ENCODE data around the gene B4GALNT2.
"Not testable (repeated sequence)": the region's sequence is repeated elsewhere in the genome, so short reads cannot be mapped to it uniquely, and the experiment has no call there.

The B4GALNT2 gene

GRCh38 chr17:49120166-49120565 lies 12.4 kb upstream of the B4GALNT2 start:
- no peak for DNase-seq (ENCODE audit: low spot score)

GRCh38 chr17:49121696-49122292 lies 10.8 kb upstream of the B4GALNT2 start:
- no peak for DNase-seq (ENCODE audit: low spot score)

GRCh38 chr17:49122566-49122965 lies 10.0 kb upstream of the B4GALNT2 start:
- no peak for DNase-seq (ENCODE audit: low spot score)

- DNase-seq (ENCODE audit: low spot score): no peak
Measured at GRCh38 chr17:49123061-49123460, 9.5 kb upstream of the B4GALNT2 start.

GRCh38 chr17:49125449-49125848 lies 7.1 kb upstream of the B4GALNT2 start:
- no peak for DNase-seq (ENCODE audit: low spot score)

GRCh38 chr17:49126183-49126859 lies 6.2 kb upstream of the B4GALNT2 start:
- DNase-seq (ENCODE audit: low spot score): not testable (repeated sequence)

- not testable (repeated sequence) for DNase-seq (ENCODE audit: low spot score)
Measured at GRCh38 chr17:49129359-49129950, 3.1 kb upstream of the B4GALNT2 start.

GRCh38 chr17:49130891-49131290 lies 1.7 kb upstream of the B4GALNT2 start:
- no peak for DNase-seq (ENCODE audit: low spot score)

- no peak for DNase-seq (ENCODE audit: low spot score)
Measured at GRCh38 chr17:49132317-49132698, 261 bp upstream of the B4GALNT2 start.

- no peak for DNase-seq (ENCODE audit: low spot score)
Measured at GRCh38 chr17:49136335-49136734, 3.8 kb downstream of the B4GALNT2 start.

GRCh38 chr17:49145654-49146053 lies 13.1 kb downstream of the B4GALNT2 start:
- not testable (repeated sequence) for DNase-seq (ENCODE audit: low spot score)

- DNase-seq (ENCODE audit: low spot score): no peak
Measured at GRCh38 chr17:49146620-49147306, 14.2 kb downstream of the B4GALNT2 start.

- no peak for DNase-seq (ENCODE audit: low spot score)
Measured at GRCh38 chr17:49148171-49148570, 15.6 kb downstream of the B4GALNT2 start.

- DNase-seq (ENCODE audit: low spot score): no peak
Measured at GRCh38 chr17:49151996-49152395, 19.4 kb downstream of the B4GALNT2 start.

GRCh38 chr17:49156256-49156655 lies 23.7 kb downstream of the B4GALNT2 start:
- DNase-seq (ENCODE audit: low spot score): no peak

- DNase-seq (ENCODE audit: low spot score): peak; percentile 20
Measured at GRCh38 chr17:49157784-49158183, 25.2 kb downstream of the B4GALNT2 start.

GRCh38 chr17:49162866-49163265 lies 30.3 kb downstream of the B4GALNT2 start:
- no peak for DNase-seq (ENCODE audit: low spot score)

GRCh38 chr17:49165143-49165542 lies 32.6 kb downstream of the B4GALNT2 start:
- DNase-seq (ENCODE audit: low spot score): no peak

GRCh38 chr17:49168706-49169105 lies 36.1 kb downstream of the B4GALNT2 start:
- no peak for DNase-seq (ENCODE audit: low spot score)

GRCh38 chr17:49170216-49170615 lies 37.6 kb downstream of the B4GALNT2 start:
- DNase-seq (ENCODE audit: low spot score): no peak

- DNase-seq (ENCODE audit: low spot score): not testable (repeated sequence)
Measured at GRCh38 chr17:49170711-49171110, 38.1 kb downstream of the B4GALNT2 start.

- not testable (repeated sequence) for DNase-seq (ENCODE audit: low spot score)
Measured at GRCh38 chr17:49175978-49176377, 43.4 kb downstream of the B4GALNT2 start.

- DNase-seq (ENCODE audit: low spot score): peak; percentile 25
Measured at GRCh38 chr17:49180303-49180702, 47.7 kb downstream of the B4GALNT2 start.
